GM23338 (cell line): ENCODE results near the gene SLC39A11. TPM values are rescaled to one million over a fixed set of nuclear protein-coding genes. Genes with fewer than 3 reads are reported as not detected.

Experiments
- ATAC-seq: fragments of 200-7000 bp; cut with Tn5 transposase; 3 replicates; pipeline ENCODE4 v1.9.1; 2020
- DNase-seq: peaks from one replicate; pipeline ENCODE4 v3.0.0-alpha.2; 2015; ENCODE audit warnings: low spot score
- H2AFZ ChIP-seq: fragments of 200-600 bp; sonication (generic); 2 replicates; pipeline ENCODE4 v1.8.0; 2016; ENCODE audit warnings: antibody characterized with exemption, mild to moderate bottlenecking, moderate library complexity
- H3F3A ChIP-seq: fragments of 200-600 bp; sonication (generic); replicated peaks from 2 replicates; pipeline ENCODE4 v1.8.0; 2017; ENCODE audit warnings: antibody characterized with exemption, mixed run types, low read depth
- H3K27ac ChIP-seq: fragments of 200-600 bp; sonication (generic); 2 replicates; pipeline ENCODE4 v1.6.1; 2016; ENCODE audit warnings: low read depth
- H3K27me3 ChIP-seq: fragments of 200-600 bp; sonication (generic); 2 replicates; pipeline ENCODE4 v1.8.0; 2016; ENCODE audit warnings: mild to moderate bottlenecking, mixed run types, moderate library complexity; ENCODE audit not compliant: insufficient read depth
- H3K36me3 ChIP-seq: fragments of 200-600 bp; sonication (generic); 2 replicates; pipeline ENCODE4 v1.8.0; 2016; ENCODE audit warnings: mild to moderate bottlenecking; ENCODE audit not compliant: insufficient read depth
- H3K4me1 ChIP-seq: fragments of 200-600 bp; sonication (generic); 2 replicates; pipeline ENCODE4 v1.8.0; 2016; ENCODE audit warnings: mild to moderate bottlenecking, moderate library complexity; ENCODE audit not compliant: insufficient read depth
- H3K4me2 ChIP-seq: fragments of 200-600 bp; sonication (generic); 2 replicates; pipeline ENCODE4 v1.7.1; 2017; ENCODE audit warnings: mixed run types
- H3K4me3 ChIP-seq: fragments of 200-600 bp; sonication (generic); 2 replicates; pipeline ENCODE4 v1.6.1; 2016; ENCODE audit warnings: mixed run types
- H3K79me2 ChIP-seq: fragments of 200-600 bp; sonication (generic); replicated peaks from 2 replicates; pipeline ENCODE4 v1.8.0; 2017; ENCODE audit warnings: mild to moderate bottlenecking; ENCODE audit not compliant: insufficient read depth
- H3K9me2 ChIP-seq: fragments of 200-600 bp; sonication (generic); 2 replicates; pipeline ENCODE4 v1.8.0; 2017; ENCODE audit not compliant: insufficient read depth
- H4K20me1 ChIP-seq: fragments of 200-600 bp; sonication (generic); replicated peaks from 2 replicates; pipeline ENCODE4 v1.8.0; 2017; ENCODE audit warnings: mild to moderate bottlenecking; ENCODE audit not compliant: insufficient read depth
- H3K27ac Mint-ChIP-seq: 2 replicates; pipeline ENCODE4 v1.8.0; 2020; ENCODE audit warnings: inconsistent platforms, mild to moderate bottlenecking, moderate library complexity, mixed read lengths
- H3K27me3 Mint-ChIP-seq: 3 replicates; pipeline ENCODE4 v1.8.0; 2022; ENCODE audit warnings: low read depth, mild to moderate bottlenecking, moderate library complexity, mixed read lengths, inconsistent platforms; ENCODE audit not compliant: insufficient read depth, poor library complexity
- H3K36me3 Mint-ChIP-seq: 3 replicates; pipeline ENCODE4 v1.8.0; 2021; ENCODE audit warnings: low read depth, mild to moderate bottlenecking, inconsistent platforms, moderate library complexity, mixed read lengths
- H3K4me1 Mint-ChIP-seq: 3 replicates; pipeline ENCODE4 v1.8.0; 2020; ENCODE audit warnings: mild to moderate bottlenecking, inconsistent platforms, mixed read lengths
- H3K4me3 Mint-ChIP-seq: 3 replicates; pipeline ENCODE4 v1.8.0; 2021; ENCODE audit warnings: moderate library complexity, mild to moderate bottlenecking, inconsistent platforms, mixed read lengths
- H3K9me3 Mint-ChIP-seq: 3 replicates; pipeline ENCODE4 v1.8.0; 2020; ENCODE audit warnings: moderate library complexity, mild to moderate bottlenecking, inconsistent platforms, mixed read lengths
- JUNB ChIP-seq: IDR thresholded peaks from one replicate; pipeline ENCODE4 v1.6.1; 2016; ENCODE audit warnings: antibody characterized with exemption; ENCODE audit not compliant: unreplicated experiment
- POLR2AphosphoS5 ChIP-seq: IDR thresholded peaks from 2 replicates; pipeline ENCODE4 v1.6.1; 2016; ENCODE audit warnings: antibody characterized with exemption, low read depth
- ZNF331 ChIP-seq: fragments of 250-450 bp; sonication (Bioruptor Pico); IDR thresholded peaks from 2 replicates; pipeline ENCODE4 v1.5.0; 2020; ENCODE audit warnings: low read depth, mild to moderate bottlenecking, moderate library complexity
- ZNF462 ChIP-seq: fragments of 250-450 bp; sonication (Bioruptor Pico); IDR thresholded peaks from 2 replicates; pipeline ENCODE4 v1.5.0; 2020; ENCODE audit warnings: mild to moderate bottlenecking, moderate library complexity
- polyA plus RNA-seq: library from polyadenylated mRNA; unstranded; fragments of >200 nt; fragmentation: Nextera tagmentation; extraction: Ambion mirVana; gene quantifications from 2 replicates; pipeline ENCODE4 v1.2.1, GENCODE V29; 2016
- total RNA-seq: library from RNA; depleted of rRNA; stranded (reverse); fragments of >200 nt; shearing (Covaris generic); gene quantifications from 2 replicates; pipeline ENCODE4 v1.2.3, GENCODE V29; 2014
- TF ChIP-seq, protein P1 (sequence below): IDR thresholded peaks from one replicate; pipeline ENCODE4 v1.6.1; 2018; ENCODE audit warnings: antibody characterized with exemption; ENCODE audit not compliant: unreplicated experiment
- TF ChIP-seq, protein P2 (sequence below), 2 experiments: fragments of 200-600 bp in 1 of 2; sonication (generic) in 1 of 2; conservative IDR thresholded peaks; 2 replicates each; pipeline versions ENCODE4 v1.5.1 to v1.6.1; 2016 to 2017; ENCODE audit warnings: antibody characterized with exemption in 2 of 2, low read depth in 2 of 2, mild to moderate bottlenecking in 2 of 2, moderate library complexity in 1 of 2
- TF ChIP-seq, protein P3 (sequence below): IDR thresholded peaks from 2 replicates; pipeline ENCODE4 v1.6.1; 2016; ENCODE audit warnings: antibody characterized with exemption

Gene SLC39A11
- total and polyA plus RNA-seq, 2 experiments from 2014 or later, result 10.8 to 18.1 TPM

- TF ChIP-seq ZNF462 (CRISPR knock-in tag), result no peak
- TF ChIP-seq, protein P1, sequence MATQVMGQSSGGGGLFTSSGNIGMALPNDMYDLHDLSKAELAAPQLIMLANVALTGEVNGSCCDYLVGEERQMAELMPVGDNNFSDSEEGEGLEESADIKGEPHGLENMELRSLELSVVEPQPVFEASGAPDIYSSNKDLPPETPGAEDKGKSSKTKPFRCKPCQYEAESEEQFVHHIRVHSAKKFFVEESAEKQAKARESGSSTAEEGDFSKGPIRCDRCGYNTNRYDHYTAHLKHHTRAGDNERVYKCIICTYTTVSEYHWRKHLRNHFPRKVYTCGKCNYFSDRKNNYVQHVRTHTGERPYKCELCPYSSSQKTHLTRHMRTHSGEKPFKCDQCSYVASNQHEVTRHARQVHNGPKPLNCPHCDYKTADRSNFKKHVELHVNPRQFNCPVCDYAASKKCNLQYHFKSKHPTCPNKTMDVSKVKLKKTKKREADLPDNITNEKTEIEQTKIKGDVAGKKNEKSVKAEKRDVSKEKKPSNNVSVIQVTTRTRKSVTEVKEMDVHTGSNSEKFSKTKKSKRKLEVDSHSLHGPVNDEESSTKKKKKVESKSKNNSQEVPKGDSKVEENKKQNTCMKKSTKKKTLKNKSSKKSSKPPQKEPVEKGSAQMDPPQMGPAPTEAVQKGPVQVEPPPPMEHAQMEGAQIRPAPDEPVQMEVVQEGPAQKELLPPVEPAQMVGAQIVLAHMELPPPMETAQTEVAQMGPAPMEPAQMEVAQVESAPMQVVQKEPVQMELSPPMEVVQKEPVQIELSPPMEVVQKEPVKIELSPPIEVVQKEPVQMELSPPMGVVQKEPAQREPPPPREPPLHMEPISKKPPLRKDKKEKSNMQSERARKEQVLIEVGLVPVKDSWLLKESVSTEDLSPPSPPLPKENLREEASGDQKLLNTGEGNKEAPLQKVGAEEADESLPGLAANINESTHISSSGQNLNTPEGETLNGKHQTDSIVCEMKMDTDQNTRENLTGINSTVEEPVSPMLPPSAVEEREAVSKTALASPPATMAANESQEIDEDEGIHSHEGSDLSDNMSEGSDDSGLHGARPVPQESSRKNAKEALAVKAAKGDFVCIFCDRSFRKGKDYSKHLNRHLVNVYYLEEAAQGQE, result no peak
- no peak for TF ChIP-seq POLR2AphosphoS5
Observed at GRCh38 chr17:72665852-72666851, 426.3 kb downstream of the SLC39A11 start (continued).

GRCh38 chr17:72662827-72663190, 429.7 kb downstream of the SLC39A11 start:
- Mint-ChIP-seq H3K9me3 (no peaks in the 10 kb centered on the region), H3K4me3 (no peak overlapping the region), H3K27ac (no peak overlapping the region), H3K4me1 (peaks cover 15% of the 10 kb centered on the region), H3K27me3 (peaks cover 4% of the 10 kb centered on the region), H3K36me3 (no peaks in the 10 kb centered on the region; the same call in 2 of the 3 replicates)
- H3K27ac ChIP-seq, result no peak overlapping the region
- H3K27me3 ChIP-seq, result no peaks in the 10 kb centered on the region
- no peaks in the 10 kb centered on the region for H3F3A ChIP-seq
- DNase-seq, result no peak
- no peak overlapping the region for H3K4me3 ChIP-seq
- no peaks in the 10 kb centered on the region for H3K36me3 ChIP-seq
- H2AFZ ChIP-seq, result no peak overlapping the region
- peaks cover 14% of the 10 kb centered on the region; the same call in 1 of the 2 replicates for H3K4me1 ChIP-seq
- no peaks in the 10 kb centered on the region for H4K20me1 ChIP-seq
- ATAC-seq, result no peak
- no peak overlapping the region for H3K4me2 ChIP-seq
- H3K79me2 ChIP-seq, result no peaks in the 10 kb centered on the region
- H3K9me2 ChIP-seq, result peaks cover 5% of the 10 kb centered on the region; the same call in 1 of the 2 replicates
- TF ChIP-seq, protein P2, sequence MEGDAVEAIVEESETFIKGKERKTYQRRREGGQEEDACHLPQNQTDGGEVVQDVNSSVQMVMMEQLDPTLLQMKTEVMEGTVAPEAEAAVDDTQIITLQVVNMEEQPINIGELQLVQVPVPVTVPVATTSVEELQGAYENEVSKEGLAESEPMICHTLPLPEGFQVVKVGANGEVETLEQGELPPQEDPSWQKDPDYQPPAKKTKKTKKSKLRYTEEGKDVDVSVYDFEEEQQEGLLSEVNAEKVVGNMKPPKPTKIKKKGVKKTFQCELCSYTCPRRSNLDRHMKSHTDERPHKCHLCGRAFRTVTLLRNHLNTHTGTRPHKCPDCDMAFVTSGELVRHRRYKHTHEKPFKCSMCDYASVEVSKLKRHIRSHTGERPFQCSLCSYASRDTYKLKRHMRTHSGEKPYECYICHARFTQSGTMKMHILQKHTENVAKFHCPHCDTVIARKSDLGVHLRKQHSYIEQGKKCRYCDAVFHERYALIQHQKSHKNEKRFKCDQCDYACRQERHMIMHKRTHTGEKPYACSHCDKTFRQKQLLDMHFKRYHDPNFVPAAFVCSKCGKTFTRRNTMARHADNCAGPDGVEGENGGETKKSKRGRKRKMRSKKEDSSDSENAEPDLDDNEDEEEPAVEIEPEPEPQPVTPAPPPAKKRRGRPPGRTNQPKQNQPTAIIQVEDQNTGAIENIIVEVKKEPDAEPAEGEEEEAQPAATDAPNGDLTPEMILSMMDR (conservative IDR thresholded peaks at IDR 0.05; ENCODE audit: low read depth in 2 of 2), result no peak
- TF ChIP-seq JUNB, result no peak
- TF ChIP-seq, protein P3, sequence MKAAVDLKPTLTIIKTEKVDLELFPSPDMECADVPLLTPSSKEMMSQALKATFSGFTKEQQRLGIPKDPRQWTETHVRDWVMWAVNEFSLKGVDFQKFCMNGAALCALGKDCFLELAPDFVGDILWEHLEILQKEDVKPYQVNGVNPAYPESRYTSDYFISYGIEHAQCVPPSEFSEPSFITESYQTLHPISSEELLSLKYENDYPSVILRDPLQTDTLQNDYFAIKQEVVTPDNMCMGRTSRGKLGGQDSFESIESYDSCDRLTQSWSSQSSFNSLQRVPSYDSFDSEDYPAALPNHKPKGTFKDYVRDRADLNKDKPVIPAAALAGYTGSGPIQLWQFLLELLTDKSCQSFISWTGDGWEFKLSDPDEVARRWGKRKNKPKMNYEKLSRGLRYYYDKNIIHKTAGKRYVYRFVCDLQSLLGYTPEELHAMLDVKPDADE, result no peak
- TF ChIP-seq ZNF331 (CRISPR knock-in tag), result no peak
